ENCODE data around the gene IFNAR1. TPM values are rescaled to one million over a fixed set of nuclear protein-coding genes. Genes with fewer than 3 reads are reported as not detected.

The IFNAR1 gene
- total RNA-seq, 1 donor from 2014 or later = 34.8 TPM

DNA sequence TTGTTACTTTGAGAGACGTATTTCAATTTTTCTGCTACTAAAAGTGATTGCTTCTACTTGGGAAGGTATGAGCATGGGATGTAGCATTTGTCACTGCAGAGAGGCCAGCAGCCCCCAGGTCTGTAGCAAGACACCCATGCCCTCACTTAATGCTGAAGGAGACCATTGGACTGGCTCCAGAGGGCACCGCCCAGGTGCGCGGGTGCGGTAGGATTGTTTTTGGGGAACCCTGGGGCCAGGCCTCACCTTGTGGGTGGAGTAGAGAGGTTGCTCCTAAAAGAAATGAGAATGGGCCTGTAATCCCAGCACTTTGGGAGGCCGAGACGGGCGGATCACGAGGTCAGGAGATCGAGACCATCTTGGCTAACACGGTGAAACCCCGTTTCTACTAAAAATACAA is 47.8 kb downstream of the IFNAR1 start:
- peaks cover 15% of the 10 kb centered on the region for H3K36me3 Mint-ChIP-seq (ENCODE audit: low read depth, unreplicated experiment)
- DNase-seq (ENCODE audit: low spot score) = no peak
- H3K4me1 Mint-ChIP-seq (ENCODE audit: unreplicated experiment) = peaks cover 5% of the 10 kb centered on the region
- no peak overlapping the region for H3K27ac Mint-ChIP-seq (ENCODE audit: unreplicated experiment)
- peaks cover 10% of the 10 kb centered on the region for H3K9me3 Mint-ChIP-seq (ENCODE audit: unreplicated experiment)
- no peak overlapping the region for H3K4me3 Mint-ChIP-seq (ENCODE audit: unreplicated experiment)
- TF ChIP-seq, protein P1, sequence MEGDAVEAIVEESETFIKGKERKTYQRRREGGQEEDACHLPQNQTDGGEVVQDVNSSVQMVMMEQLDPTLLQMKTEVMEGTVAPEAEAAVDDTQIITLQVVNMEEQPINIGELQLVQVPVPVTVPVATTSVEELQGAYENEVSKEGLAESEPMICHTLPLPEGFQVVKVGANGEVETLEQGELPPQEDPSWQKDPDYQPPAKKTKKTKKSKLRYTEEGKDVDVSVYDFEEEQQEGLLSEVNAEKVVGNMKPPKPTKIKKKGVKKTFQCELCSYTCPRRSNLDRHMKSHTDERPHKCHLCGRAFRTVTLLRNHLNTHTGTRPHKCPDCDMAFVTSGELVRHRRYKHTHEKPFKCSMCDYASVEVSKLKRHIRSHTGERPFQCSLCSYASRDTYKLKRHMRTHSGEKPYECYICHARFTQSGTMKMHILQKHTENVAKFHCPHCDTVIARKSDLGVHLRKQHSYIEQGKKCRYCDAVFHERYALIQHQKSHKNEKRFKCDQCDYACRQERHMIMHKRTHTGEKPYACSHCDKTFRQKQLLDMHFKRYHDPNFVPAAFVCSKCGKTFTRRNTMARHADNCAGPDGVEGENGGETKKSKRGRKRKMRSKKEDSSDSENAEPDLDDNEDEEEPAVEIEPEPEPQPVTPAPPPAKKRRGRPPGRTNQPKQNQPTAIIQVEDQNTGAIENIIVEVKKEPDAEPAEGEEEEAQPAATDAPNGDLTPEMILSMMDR (IDR thresholded peaks at IDR 0.05; ENCODE audit: unreplicated experiment) = no peak
- H3K27me3 Mint-ChIP-seq (ENCODE audit: unreplicated experiment) = peaks cover 2% of the 10 kb centered on the region

DNA sequence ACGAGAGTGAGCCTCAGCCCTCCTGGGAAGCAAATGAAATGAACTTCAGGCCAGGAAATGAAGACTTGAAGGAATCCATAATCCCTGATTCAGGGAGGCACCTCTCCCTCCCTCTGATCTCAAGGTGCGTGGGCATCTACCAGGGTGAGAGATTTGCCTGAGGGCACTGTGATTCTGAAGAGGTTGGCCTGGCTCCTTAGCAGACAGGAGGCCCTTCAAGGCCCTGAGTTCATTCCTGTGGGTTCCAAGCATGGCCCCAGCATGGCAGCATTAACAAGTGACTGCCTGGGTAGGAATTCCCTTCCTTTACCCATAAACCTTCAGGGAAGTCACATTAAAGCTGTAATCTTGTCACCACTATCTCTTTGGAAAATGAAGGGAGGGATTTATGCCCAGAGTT is 48.7 kb downstream of the IFNAR1 start:
- no peaks in the 10 kb centered on the region for H3K27me3 Mint-ChIP-seq (ENCODE audit: unreplicated experiment)
- H3K4me3 Mint-ChIP-seq (ENCODE audit: unreplicated experiment) = no peak overlapping the region
- peaks cover 5% of the 10 kb centered on the region for H3K4me1 Mint-ChIP-seq (ENCODE audit: unreplicated experiment)
- H3K36me3 Mint-ChIP-seq (ENCODE audit: low read depth, unreplicated experiment) = peaks cover 11% of the 10 kb centered on the region
- TF ChIP-seq, protein P1 (IDR thresholded peaks at IDR 0.05; ENCODE audit: unreplicated experiment) = no peak
- H3K27ac Mint-ChIP-seq (ENCODE audit: unreplicated experiment) = no peak overlapping the region
- DNase-seq (ENCODE audit: low spot score) = no peak
- peaks cover 2% of the 10 kb centered on the region for H3K9me3 Mint-ChIP-seq (ENCODE audit: unreplicated experiment)

DNA sequence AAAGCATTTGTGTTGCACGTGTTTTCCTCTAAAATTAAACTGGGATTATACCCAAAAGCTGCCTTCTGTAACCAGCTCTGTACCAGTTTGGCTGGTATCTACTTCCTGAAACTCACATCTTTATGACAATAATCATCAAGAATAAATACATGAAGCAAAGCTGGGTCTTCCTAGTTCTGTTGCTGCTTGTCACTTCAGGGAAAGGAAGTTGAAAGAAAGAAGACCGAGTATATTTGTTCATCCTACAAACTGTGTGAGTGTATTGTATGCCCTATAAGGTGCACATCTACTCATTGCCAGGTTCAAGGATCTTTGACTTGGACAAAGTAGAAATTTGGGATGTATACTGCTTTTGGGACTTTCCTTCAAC is 49.3 kb downstream of the IFNAR1 start:
- no peaks in the 10 kb centered on the region for H3K9me3 Mint-ChIP-seq (ENCODE audit: unreplicated experiment)
- peaks cover 2% of the 10 kb centered on the region for H3K27me3 Mint-ChIP-seq (ENCODE audit: unreplicated experiment)
- H3K4me3 Mint-ChIP-seq (ENCODE audit: unreplicated experiment) = no peak overlapping the region
- H3K4me1 Mint-ChIP-seq (ENCODE audit: unreplicated experiment) = peaks cover 5% of the 10 kb centered on the region
- no peak overlapping the region for H3K27ac Mint-ChIP-seq (ENCODE audit: unreplicated experiment)
- H3K36me3 Mint-ChIP-seq (ENCODE audit: low read depth, unreplicated experiment) = peaks cover 8% of the 10 kb centered on the region
- no peak for DNase-seq (ENCODE audit: low spot score)
- TF ChIP-seq, protein P1 (IDR thresholded peaks at IDR 0.05; ENCODE audit: unreplicated experiment) = no peak

DNA sequence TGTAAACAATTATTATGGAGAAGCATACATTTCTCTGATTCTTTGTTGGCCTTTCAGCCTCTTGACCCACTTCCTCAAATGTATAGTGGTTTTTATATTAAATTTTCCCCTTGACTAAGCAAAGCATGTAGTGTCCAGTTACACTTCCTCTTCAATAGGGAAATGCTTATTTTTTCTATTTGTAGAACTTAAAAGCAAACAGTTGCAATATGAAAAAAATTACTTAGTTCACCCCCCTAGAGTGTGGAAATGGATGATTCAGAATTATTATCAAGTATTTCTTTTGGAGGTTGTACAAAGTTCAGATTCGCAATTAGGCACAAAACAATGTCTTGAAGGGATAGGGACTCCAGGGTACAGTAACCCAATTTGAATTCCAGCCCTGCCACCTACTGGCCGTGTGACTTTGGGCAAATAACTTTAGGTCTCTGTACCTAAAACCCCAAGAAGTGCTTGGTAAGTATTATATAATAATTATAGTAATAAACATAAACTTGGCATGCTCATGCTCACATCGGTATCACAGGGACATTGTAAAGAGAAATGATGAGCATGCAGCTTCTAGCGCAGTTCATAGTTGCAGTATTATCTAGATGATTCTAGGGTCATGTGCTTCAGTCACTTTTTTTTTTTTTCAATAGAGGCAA is 49.8 kb downstream of the IFNAR1 start:
- TF ChIP-seq, protein P1 (IDR thresholded peaks at IDR 0.05; ENCODE audit: unreplicated experiment) = peak; percentile 55
- H3K4me3 Mint-ChIP-seq (ENCODE audit: unreplicated experiment) = no peak overlapping the region
- H3K4me1 Mint-ChIP-seq (ENCODE audit: unreplicated experiment) = peaks cover 5% of the 10 kb centered on the region
- no peaks in the 10 kb centered on the region for H3K9me3 Mint-ChIP-seq (ENCODE audit: unreplicated experiment)
- H3K27ac Mint-ChIP-seq (ENCODE audit: unreplicated experiment) = no peak overlapping the region
- DNase-seq (ENCODE audit: low spot score) = peak; percentile 57
- peaks cover 3% of the 10 kb centered on the region for H3K27me3 Mint-ChIP-seq (ENCODE audit: unreplicated experiment)
- H3K36me3 Mint-ChIP-seq (ENCODE audit: low read depth, unreplicated experiment) = peaks cover 8% of the 10 kb centered on the region

DNA sequence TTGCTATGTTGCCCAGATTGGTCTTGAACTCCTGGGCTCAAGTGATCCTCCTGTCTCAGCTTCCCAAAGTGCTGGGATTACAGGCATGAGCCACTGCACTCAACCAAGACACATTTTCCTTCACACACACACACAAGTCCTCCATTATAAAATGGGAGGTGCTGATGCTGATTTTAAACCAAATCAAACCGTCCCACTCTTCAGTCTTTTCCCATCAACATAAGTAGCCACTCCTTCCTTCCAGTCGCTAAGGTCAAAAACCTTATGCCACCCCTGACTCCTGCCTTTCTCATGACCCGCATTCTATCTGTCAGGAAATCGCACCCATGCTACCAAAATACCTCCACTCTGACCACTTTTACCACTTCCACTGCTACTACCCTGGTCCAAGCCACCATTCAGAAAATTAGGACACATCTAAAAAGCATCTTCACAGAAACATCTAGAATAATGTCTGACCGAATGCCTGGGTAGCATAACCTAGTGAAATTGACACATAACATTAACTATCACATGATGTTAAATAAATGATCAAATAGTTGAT is 50.4 kb downstream of the IFNAR1 start:
- TF ChIP-seq, protein P1 (IDR thresholded peaks at IDR 0.05; ENCODE audit: unreplicated experiment) = no peak
- Mint-ChIP-seq H3K27ac (ENCODE audit: unreplicated experiment) (no peak overlapping the region), H3K36me3 (ENCODE audit: low read depth, unreplicated experiment) (peaks cover 8% of the 10 kb centered on the region), H3K27me3 (ENCODE audit: unreplicated experiment) (peaks cover 3% of the 10 kb centered on the region), H3K9me3 (ENCODE audit: unreplicated experiment) (no peaks in the 10 kb centered on the region), H3K4me1 (ENCODE audit: unreplicated experiment) (peaks cover 5% of the 10 kb centered on the region), H3K4me3 (ENCODE audit: unreplicated experiment) (no peak overlapping the region)
- DNase-seq (ENCODE audit: low spot score) = no peak
